ENCODE results near the gene ITPR1.

ITPR1 gene

DNA sequence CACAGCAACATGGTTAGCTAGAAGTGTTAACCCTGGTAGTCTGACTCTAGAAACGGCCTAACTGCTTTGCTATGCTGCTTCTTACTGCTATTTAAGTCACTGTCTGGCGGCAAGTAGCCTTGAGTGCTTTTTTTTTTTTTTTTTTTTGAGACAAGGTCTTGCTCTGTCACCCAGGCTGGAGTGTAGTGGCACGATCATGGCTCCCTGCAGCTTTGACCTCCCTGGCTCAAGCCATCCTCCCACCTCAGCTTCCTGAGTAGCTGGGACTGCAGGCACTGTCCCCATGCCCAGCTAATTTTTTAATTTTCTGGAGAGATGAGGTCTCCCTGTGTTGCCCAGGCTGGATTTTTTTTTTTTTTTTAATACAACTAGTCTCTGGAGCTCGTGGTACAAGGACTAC, 93.2 kb downstream of the ITPR1 start:
- no peak for TF ChIP-seq SPI1 (IDR thresholded peaks at IDR 0.05; ENCODE audit: borderline replicate concordance, low read depth)
- no peak for TF ChIP-seq GABPA (IDR thresholded peaks at IDR 0.05; ENCODE audit: low read depth)
- TF ChIP-seq, protein P1, sequence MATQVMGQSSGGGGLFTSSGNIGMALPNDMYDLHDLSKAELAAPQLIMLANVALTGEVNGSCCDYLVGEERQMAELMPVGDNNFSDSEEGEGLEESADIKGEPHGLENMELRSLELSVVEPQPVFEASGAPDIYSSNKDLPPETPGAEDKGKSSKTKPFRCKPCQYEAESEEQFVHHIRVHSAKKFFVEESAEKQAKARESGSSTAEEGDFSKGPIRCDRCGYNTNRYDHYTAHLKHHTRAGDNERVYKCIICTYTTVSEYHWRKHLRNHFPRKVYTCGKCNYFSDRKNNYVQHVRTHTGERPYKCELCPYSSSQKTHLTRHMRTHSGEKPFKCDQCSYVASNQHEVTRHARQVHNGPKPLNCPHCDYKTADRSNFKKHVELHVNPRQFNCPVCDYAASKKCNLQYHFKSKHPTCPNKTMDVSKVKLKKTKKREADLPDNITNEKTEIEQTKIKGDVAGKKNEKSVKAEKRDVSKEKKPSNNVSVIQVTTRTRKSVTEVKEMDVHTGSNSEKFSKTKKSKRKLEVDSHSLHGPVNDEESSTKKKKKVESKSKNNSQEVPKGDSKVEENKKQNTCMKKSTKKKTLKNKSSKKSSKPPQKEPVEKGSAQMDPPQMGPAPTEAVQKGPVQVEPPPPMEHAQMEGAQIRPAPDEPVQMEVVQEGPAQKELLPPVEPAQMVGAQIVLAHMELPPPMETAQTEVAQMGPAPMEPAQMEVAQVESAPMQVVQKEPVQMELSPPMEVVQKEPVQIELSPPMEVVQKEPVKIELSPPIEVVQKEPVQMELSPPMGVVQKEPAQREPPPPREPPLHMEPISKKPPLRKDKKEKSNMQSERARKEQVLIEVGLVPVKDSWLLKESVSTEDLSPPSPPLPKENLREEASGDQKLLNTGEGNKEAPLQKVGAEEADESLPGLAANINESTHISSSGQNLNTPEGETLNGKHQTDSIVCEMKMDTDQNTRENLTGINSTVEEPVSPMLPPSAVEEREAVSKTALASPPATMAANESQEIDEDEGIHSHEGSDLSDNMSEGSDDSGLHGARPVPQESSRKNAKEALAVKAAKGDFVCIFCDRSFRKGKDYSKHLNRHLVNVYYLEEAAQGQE (IDR thresholded peaks at IDR 0.05; ENCODE audit: insufficient replicate concordance, low read depth) = no peak
- TF ChIP-seq, protein P2, sequence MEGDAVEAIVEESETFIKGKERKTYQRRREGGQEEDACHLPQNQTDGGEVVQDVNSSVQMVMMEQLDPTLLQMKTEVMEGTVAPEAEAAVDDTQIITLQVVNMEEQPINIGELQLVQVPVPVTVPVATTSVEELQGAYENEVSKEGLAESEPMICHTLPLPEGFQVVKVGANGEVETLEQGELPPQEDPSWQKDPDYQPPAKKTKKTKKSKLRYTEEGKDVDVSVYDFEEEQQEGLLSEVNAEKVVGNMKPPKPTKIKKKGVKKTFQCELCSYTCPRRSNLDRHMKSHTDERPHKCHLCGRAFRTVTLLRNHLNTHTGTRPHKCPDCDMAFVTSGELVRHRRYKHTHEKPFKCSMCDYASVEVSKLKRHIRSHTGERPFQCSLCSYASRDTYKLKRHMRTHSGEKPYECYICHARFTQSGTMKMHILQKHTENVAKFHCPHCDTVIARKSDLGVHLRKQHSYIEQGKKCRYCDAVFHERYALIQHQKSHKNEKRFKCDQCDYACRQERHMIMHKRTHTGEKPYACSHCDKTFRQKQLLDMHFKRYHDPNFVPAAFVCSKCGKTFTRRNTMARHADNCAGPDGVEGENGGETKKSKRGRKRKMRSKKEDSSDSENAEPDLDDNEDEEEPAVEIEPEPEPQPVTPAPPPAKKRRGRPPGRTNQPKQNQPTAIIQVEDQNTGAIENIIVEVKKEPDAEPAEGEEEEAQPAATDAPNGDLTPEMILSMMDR (IDR thresholded peaks at IDR 0.05; ENCODE audit: insufficient read depth, low read length) = no peak
- TF ChIP-seq POLR2AphosphoS5 (IDR thresholded peaks at IDR 0.05; ENCODE audit: low read depth) = no peak
- H3K4me3 ChIP-seq (replicated peaks; ENCODE audit: insufficient read depth, low read length) = no peak overlapping the region
- no peak overlapping the region for H3K27ac ChIP-seq (replicated peaks)
- H3K27me3 ChIP-seq (ENCODE audit: insufficient read depth, poor library complexity, severe bottlenecking) = no peaks in the 10 kb centered on the region
- DNase-seq (ENCODE audit: low read depth in 1 of 2, low spot score in 1 of 2) = no peak

DNA sequence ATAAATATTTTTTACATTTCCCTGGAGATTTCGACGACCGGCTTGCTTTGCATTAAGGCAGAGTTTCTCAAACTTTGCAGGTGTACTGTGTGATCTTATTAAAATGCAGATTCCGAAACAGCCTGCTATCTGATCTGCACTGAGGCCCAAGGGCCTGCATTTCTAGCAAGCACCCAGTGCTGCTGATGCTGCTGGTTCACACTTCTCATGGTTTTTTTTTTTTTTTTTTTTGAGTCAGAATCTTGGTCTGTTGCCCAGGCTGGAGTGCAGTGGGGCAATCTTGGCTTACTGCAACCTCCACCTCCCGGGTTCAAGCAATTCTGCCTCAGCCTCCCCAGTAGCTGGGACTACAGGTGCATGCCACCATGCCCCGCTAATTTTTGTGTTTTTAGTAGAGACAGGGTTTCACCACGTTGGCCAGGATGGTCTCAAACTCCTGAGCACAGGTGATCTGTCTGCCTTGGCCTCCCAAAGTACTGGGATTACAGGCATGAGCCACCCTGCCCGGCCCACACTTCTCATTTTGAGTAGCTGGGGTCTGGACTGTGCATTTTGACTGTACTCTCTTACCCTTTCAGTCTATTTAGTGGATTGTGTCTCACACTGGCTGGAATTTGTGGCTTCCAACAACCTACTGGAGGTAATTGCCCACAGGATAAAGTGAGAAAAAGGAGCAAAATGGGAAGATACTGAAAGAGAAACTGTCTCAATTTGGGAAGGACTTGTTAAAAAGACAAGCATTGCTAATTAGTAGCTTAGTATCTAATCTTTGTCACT, 94.1 kb downstream of the ITPR1 start:
- Histone ChIP-seq H3K4me3 (replicated peaks; ENCODE audit: insufficient read depth, low read length) (no peak overlapping the region), H3K27me3 (ENCODE audit: insufficient read depth, poor library complexity, severe bottlenecking) (no peaks in the 10 kb centered on the region), H3K27ac (replicated peaks) (no peak overlapping the region)
- DNase-seq (ENCODE audit: low read depth in 1 of 2, low spot score in 1 of 2) = no peak
- TF ChIP-seq SPI1 (IDR thresholded peaks at IDR 0.05; ENCODE audit: borderline replicate concordance, low read depth) (no peak), GABPA (IDR thresholded peaks at IDR 0.05; ENCODE audit: low read depth) (no peak), POLR2AphosphoS5 (IDR thresholded peaks at IDR 0.05; ENCODE audit: low read depth) (no peak)
- TF ChIP-seq, protein P2 (IDR thresholded peaks at IDR 0.05; ENCODE audit: insufficient read depth, low read length) = no peak
- TF ChIP-seq, protein P1 (IDR thresholded peaks at IDR 0.05; ENCODE audit: insufficient replicate concordance, low read depth) = no peak

DNA sequence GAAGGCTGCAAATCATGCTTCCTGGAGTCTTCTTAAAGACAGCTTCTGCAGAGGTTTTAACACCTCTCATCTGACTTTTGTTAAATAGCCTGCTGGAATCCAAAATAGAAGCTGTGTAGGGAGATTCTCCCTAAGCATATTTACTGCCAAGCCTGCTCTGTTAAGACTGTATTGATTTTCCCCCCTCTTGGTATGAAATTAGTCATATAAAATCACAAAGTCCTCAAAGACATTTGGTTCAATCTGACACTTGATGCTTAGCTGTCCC, 94.6 kb downstream of the ITPR1 start:
- DNase-seq (ENCODE audit: low read depth in 1 of 2, low spot score in 1 of 2) = no peak

More for the DNA sequence above, 94.6 kb downstream of the ITPR1 start:
- no peak for TF ChIP-seq POLR2AphosphoS5 (IDR thresholded peaks at IDR 0.05; ENCODE audit: low read depth)
- no peak for TF ChIP-seq SPI1 (IDR thresholded peaks at IDR 0.05; ENCODE audit: borderline replicate concordance, low read depth)
- TF ChIP-seq GABPA (IDR thresholded peaks at IDR 0.05; ENCODE audit: low read depth) = no peak
- TF ChIP-seq, protein P2 (IDR thresholded peaks at IDR 0.05; ENCODE audit: insufficient read depth, low read length) = no peak
- TF ChIP-seq, protein P1 (IDR thresholded peaks at IDR 0.05; ENCODE audit: insufficient replicate concordance, low read depth) = no peak
- Histone ChIP-seq H3K27me3 (ENCODE audit: insufficient read depth, poor library complexity, severe bottlenecking) (no peaks in the 10 kb centered on the region), H3K27ac (replicated peaks) (no peak overlapping the region), H3K4me3 (replicated peaks; ENCODE audit: insufficient read depth, low read length) (no peak overlapping the region)

Data from HL-60 (cell line).